22Rv1 (cell line): Measurements from ENCODE around the gene LAS1L.

ENCODE experiments used
- H3K27ac ChIP-seq: fragments of 450-650 bp; 2 replicates; pipeline ENCODE4 v1.5.1; 2017
- ZFX ChIP-seq: fragments of 450-650 bp; IDR thresholded peaks from 2 replicates; pipeline ENCODE4 v1.6.1; 2017; ENCODE audit warnings: antibody characterized with exemption, borderline replicate concordance
- TF ChIP-seq, protein P1 (sequence below): fragments of 450-650 bp; IDR thresholded peaks from 2 replicates; pipeline ENCODE4 v1.5.1; 2017; ENCODE audit warnings: mild to moderate bottlenecking

Gene LAS1L

GRCh38 chrX:65463550-65463949 is 71.0 kb downstream of the LAS1L start:
- no peak overlapping the region for H3K27ac ChIP-seq
- TF ChIP-seq, protein P1, sequence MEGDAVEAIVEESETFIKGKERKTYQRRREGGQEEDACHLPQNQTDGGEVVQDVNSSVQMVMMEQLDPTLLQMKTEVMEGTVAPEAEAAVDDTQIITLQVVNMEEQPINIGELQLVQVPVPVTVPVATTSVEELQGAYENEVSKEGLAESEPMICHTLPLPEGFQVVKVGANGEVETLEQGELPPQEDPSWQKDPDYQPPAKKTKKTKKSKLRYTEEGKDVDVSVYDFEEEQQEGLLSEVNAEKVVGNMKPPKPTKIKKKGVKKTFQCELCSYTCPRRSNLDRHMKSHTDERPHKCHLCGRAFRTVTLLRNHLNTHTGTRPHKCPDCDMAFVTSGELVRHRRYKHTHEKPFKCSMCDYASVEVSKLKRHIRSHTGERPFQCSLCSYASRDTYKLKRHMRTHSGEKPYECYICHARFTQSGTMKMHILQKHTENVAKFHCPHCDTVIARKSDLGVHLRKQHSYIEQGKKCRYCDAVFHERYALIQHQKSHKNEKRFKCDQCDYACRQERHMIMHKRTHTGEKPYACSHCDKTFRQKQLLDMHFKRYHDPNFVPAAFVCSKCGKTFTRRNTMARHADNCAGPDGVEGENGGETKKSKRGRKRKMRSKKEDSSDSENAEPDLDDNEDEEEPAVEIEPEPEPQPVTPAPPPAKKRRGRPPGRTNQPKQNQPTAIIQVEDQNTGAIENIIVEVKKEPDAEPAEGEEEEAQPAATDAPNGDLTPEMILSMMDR = no peak
- no peak for TF ChIP-seq ZFX
